Measurements from ENCODE around the gene RNF11. TPM values are rescaled to one million over a fixed set of nuclear protein-coding genes. Genes with fewer than 3 reads are reported as not detected.

Gene RNF11
- total RNA-seq, 1 experiment from 2014 or later: 82.1 TPM

- TF ChIP-seq CTCF (IDR thresholded peaks at IDR 0.05; ENCODE audit: unreplicated experiment): no peak
- Mint-ChIP-seq H3K27me3 (ENCODE audit: unreplicated experiment) (no peaks in the 10 kb centered on the region), H3K36me3 (ENCODE audit: insufficient read depth, unreplicated experiment) (peaks cover 5% of the 10 kb centered on the region), H3K9me3 (ENCODE audit: low read depth, unreplicated experiment) (no peaks in the 10 kb centered on the region), H3K27ac (ENCODE audit: unreplicated experiment) (no peak overlapping the region), H3K4me3 (ENCODE audit: low read depth, unreplicated experiment) (no peak overlapping the region), H3K4me1 (ENCODE audit: low read depth, unreplicated experiment) (peaks cover 16% of the 10 kb centered on the region)
- CTCF ChIA-PET: no interaction called here
- intact Hi-C loops (cut with micrococcal nuclease; ENCODE audit: unreplicated experiment): no loop called here
- DNase-seq: no peak
- no TSS peak for BruUV-seq (replicated peaks)
Observed at GRCh38 chr1:51281807-51282206, 45.7 kb downstream of the RNF11 start.

DNA sequence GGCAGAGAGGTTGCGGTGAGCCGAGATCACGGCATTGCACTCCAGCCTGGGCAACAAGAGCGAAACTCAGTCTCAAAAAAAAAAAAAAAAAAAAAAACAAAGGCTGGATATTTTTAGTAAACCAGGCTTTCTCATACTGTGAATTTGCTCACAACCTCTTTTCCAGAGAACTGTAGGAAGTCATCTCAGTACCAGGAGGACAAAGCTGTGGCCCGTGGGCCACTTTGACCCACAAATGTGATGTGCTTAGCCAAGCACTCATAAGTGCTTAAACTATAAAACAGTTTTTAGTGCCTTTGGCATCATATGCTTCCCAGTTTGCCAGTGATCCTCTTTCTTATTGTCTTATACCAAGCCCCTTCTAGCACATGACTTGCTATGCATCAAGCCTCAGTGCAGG lies 46.5 kb downstream of the RNF11 start:
- CTCF ChIA-PET: no interaction called here
- BruUV-seq (replicated peaks): no TSS peak
- Mint-ChIP-seq H3K27me3 (ENCODE audit: unreplicated experiment) (no peaks in the 10 kb centered on the region), H3K27ac (ENCODE audit: unreplicated experiment) (no peak overlapping the region), H3K4me1 (ENCODE audit: low read depth, unreplicated experiment) (peaks cover 16% of the 10 kb centered on the region), H3K36me3 (ENCODE audit: insufficient read depth, unreplicated experiment) (peaks cover 5% of the 10 kb centered on the region), H3K4me3 (ENCODE audit: low read depth, unreplicated experiment) (no peak overlapping the region), H3K9me3 (ENCODE audit: low read depth, unreplicated experiment) (no peaks in the 10 kb centered on the region)
- TF ChIP-seq CTCF (IDR thresholded peaks at IDR 0.05; ENCODE audit: unreplicated experiment): no peak
- intact Hi-C loops (cut with micrococcal nuclease; ENCODE audit: unreplicated experiment): no loop called here
- DNase-seq: no peak

DNA sequence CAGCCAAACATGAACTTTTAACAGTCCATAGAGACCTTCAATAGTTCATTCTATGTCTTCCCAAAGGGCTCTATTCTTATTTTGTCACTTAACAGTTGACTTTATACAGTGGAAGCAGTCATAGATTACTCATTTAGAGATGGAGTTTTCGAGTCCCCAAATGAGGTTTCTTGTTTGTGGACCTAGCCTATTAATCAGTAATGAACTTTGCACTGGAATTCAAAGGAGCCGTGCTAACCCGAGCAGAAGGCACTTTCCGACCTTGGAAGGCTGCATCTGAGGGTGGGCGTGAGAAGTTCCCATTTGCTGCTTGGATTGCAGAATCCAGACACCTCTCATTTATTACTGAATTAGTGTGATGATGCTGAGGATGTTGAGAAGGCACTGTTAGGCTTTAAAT lies 47.9 kb downstream of the RNF11 start:
- intact Hi-C loops (cut with micrococcal nuclease; ENCODE audit: unreplicated experiment): no loop called here
- H3K4me3 Mint-ChIP-seq (ENCODE audit: low read depth, unreplicated experiment): no peak overlapping the region
- TF ChIP-seq CTCF (IDR thresholded peaks at IDR 0.05; ENCODE audit: unreplicated experiment): no peak
- no peaks in the 10 kb centered on the region for H3K27me3 Mint-ChIP-seq (ENCODE audit: unreplicated experiment)
- peaks cover 16% of the 10 kb centered on the region for H3K4me1 Mint-ChIP-seq (ENCODE audit: low read depth, unreplicated experiment)
- BruUV-seq (replicated peaks): no TSS peak
- H3K36me3 Mint-ChIP-seq (ENCODE audit: insufficient read depth, unreplicated experiment): peaks cover 11% of the 10 kb centered on the region
- CTCF ChIA-PET: interaction anchor here (0.7 kb wide), 1 partner anchor 37 kb away, joined by 3 read pairs; no protein-coding TSS in a partner anchor
- no peaks in the 10 kb centered on the region for H3K9me3 Mint-ChIP-seq (ENCODE audit: low read depth, unreplicated experiment)
- peak overlapping the region; percentile 48 for H3K27ac Mint-ChIP-seq (ENCODE audit: unreplicated experiment)
- DNase-seq: no peak

DNA sequence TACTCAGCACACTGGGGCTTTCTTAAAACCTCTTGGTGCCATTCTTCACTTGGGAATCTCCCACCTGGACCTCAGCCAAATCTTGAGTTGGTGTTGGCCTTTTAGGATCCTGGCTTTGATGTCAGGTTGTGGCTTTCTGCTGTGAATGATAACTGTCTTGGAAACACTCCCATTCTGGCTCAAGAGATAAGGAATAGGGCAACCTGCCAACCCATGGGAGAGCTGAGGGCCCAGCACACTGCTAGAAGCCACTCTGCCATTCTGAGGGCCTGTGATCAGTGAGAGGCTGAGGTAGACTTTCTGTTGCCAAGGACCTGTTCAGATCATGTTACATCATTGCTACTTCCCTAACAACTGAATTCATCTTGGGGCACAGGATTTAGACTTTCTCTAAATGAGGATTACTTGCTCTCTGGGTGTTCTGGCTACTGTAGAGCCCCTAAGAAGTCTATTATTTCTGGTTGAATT lies 48.4 kb downstream of the RNF11 start:
- CTCF ChIA-PET: interaction anchor here (0.7 kb wide), 1 partner anchor 37 kb away, joined by 3 read pairs; no protein-coding TSS in a partner anchor
- peak; percentile 53 for DNase-seq
- H3K4me1 Mint-ChIP-seq (ENCODE audit: low read depth, unreplicated experiment): peaks cover 16% of the 10 kb centered on the region
- intact Hi-C loops (cut with micrococcal nuclease; ENCODE audit: unreplicated experiment): no loop called here
- no peaks in the 10 kb centered on the region for H3K9me3 Mint-ChIP-seq (ENCODE audit: low read depth, unreplicated experiment)
- no peak overlapping the region for H3K4me3 Mint-ChIP-seq (ENCODE audit: low read depth, unreplicated experiment)
- H3K27me3 Mint-ChIP-seq (ENCODE audit: unreplicated experiment): no peaks in the 10 kb centered on the region
- peak overlapping the region; percentile 48 for H3K27ac Mint-ChIP-seq (ENCODE audit: unreplicated experiment)
- H3K36me3 Mint-ChIP-seq (ENCODE audit: insufficient read depth, unreplicated experiment): peaks cover 11% of the 10 kb centered on the region
- no TSS peak for BruUV-seq (replicated peaks)
- no peak for TF ChIP-seq CTCF (IDR thresholded peaks at IDR 0.05; ENCODE audit: unreplicated experiment)
